Glutamatergic neuron (in vitro differentiated cells): ENCODE results near the gene TSHZ1. TPM values are rescaled to one million over a fixed set of nuclear protein-coding genes. Genes with fewer than 3 reads are reported as not detected.

ENCODE experiments used
- DNase-seq: peaks from one replicate; pipeline ENCODE4 v3.0.0; 2022
- H3K27ac Mint-ChIP-seq: one replicate; pipeline ENCODE4 v1.8.0; 2020; ENCODE audit warnings: mild to moderate bottlenecking, mixed read lengths, inconsistent platforms; ENCODE audit not compliant: unreplicated experiment
- H3K27me3 Mint-ChIP-seq: one replicate; pipeline ENCODE4 v1.8.0; 2020; ENCODE audit warnings: mild to moderate bottlenecking, moderate library complexity, mixed read lengths, inconsistent platforms; ENCODE audit not compliant: unreplicated experiment
- H3K36me3 Mint-ChIP-seq: one replicate; pipeline ENCODE4 v1.8.0; 2020; ENCODE audit warnings: mild to moderate bottlenecking, mixed read lengths, inconsistent platforms; ENCODE audit not compliant: unreplicated experiment
- H3K4me1 Mint-ChIP-seq: one replicate; pipeline ENCODE4 v1.8.0; 2020; ENCODE audit warnings: mild to moderate bottlenecking, low read depth, mixed read lengths, inconsistent platforms; ENCODE audit not compliant: unreplicated experiment
- H3K4me3 Mint-ChIP-seq: one replicate; pipeline ENCODE4 v1.8.0; 2020; ENCODE audit warnings: mild to moderate bottlenecking, mixed read lengths, inconsistent platforms; ENCODE audit not compliant: unreplicated experiment
- H3K9me3 Mint-ChIP-seq: one replicate; pipeline ENCODE4 v1.8.0; 2020; ENCODE audit warnings: mild to moderate bottlenecking, moderate library complexity, mixed read lengths, inconsistent platforms; ENCODE audit not compliant: unreplicated experiment
- total RNA-seq: library from RNA; stranded (reverse); fragmentation: NEBNext Ultra II Directional; extraction: Animal tissue kit (Norgen Biotek cat#: 25700); gene quantifications from one replicate; pipeline ENCODE4 v1.2.1, GENCODE V29; 2021; ENCODE audit not compliant: unreplicated experiment
- TF ChIP-seq, protein P1 (sequence below): fragments of 200-600 bp; sonication (generic); IDR thresholded peaks from one replicate; pipeline ENCODE4 v1.5.0; 2021; ENCODE audit not compliant: partially characterized antibody, unreplicated experiment

The TSHZ1 gene
- total RNA-seq, 1 donor from 2014 or later, result 5.3 TPM

DNA sequence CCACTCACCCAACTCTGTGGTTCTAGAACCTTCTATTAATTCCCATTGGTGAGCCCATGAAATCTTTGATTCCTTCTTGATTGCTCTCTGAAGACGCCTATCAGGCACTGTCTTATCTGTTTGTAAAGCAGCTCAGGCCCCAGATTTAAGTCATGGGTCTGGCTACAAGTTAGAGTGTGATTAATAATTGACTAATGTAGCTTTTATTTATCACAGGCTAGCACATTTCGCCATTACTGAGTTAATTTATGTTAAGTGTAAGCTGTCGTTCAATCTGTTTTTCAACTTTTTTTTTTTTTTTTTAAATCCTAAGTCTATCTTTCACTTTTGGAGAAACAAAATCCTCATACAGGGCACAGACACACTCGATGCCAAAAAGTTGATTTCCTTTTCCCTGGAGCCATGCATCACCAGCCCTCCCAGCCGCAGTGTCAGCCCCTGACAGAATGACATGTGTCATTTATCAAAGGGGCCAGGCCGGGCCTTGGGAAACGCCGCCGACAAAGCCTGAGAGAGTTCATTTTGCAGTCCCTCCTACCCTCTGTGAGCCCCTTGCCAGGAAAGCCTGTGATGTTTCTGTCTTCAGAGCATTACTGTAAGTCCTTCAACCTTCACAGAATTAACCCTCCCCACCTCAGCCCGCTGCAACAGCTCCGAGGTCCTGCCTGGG, 15.8 kb downstream of the TSHZ1 start:
- Mint-ChIP-seq H3K9me3 (no peaks in the 10 kb centered on the region), H3K4me1 (peaks cover 16% of the 10 kb centered on the region), H3K27me3 (no peaks in the 10 kb centered on the region), H3K36me3 (no peaks in the 10 kb centered on the region), H3K4me3 (no peak overlapping the region), H3K27ac (peak overlapping the region; percentile 68)
- DNase-seq, result peak; percentile 41
- TF ChIP-seq, protein P1, sequence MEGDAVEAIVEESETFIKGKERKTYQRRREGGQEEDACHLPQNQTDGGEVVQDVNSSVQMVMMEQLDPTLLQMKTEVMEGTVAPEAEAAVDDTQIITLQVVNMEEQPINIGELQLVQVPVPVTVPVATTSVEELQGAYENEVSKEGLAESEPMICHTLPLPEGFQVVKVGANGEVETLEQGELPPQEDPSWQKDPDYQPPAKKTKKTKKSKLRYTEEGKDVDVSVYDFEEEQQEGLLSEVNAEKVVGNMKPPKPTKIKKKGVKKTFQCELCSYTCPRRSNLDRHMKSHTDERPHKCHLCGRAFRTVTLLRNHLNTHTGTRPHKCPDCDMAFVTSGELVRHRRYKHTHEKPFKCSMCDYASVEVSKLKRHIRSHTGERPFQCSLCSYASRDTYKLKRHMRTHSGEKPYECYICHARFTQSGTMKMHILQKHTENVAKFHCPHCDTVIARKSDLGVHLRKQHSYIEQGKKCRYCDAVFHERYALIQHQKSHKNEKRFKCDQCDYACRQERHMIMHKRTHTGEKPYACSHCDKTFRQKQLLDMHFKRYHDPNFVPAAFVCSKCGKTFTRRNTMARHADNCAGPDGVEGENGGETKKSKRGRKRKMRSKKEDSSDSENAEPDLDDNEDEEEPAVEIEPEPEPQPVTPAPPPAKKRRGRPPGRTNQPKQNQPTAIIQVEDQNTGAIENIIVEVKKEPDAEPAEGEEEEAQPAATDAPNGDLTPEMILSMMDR, result no peak

- no peaks in the 10 kb centered on the region for H3K9me3 Mint-ChIP-seq
- H3K27ac Mint-ChIP-seq, result peak overlapping the region; percentile 68
- no peaks in the 10 kb centered on the region for H3K27me3 Mint-ChIP-seq
- peaks cover 16% of the 10 kb centered on the region for H3K4me1 Mint-ChIP-seq
- TF ChIP-seq, protein P1, result no peak
- no peak for DNase-seq
- H3K36me3 Mint-ChIP-seq, result no peaks in the 10 kb centered on the region
- no peak overlapping the region for H3K4me3 Mint-ChIP-seq
Observed at GRCh38 chr18:75226956-75227316, 16.3 kb downstream of the TSHZ1 start.

DNA sequence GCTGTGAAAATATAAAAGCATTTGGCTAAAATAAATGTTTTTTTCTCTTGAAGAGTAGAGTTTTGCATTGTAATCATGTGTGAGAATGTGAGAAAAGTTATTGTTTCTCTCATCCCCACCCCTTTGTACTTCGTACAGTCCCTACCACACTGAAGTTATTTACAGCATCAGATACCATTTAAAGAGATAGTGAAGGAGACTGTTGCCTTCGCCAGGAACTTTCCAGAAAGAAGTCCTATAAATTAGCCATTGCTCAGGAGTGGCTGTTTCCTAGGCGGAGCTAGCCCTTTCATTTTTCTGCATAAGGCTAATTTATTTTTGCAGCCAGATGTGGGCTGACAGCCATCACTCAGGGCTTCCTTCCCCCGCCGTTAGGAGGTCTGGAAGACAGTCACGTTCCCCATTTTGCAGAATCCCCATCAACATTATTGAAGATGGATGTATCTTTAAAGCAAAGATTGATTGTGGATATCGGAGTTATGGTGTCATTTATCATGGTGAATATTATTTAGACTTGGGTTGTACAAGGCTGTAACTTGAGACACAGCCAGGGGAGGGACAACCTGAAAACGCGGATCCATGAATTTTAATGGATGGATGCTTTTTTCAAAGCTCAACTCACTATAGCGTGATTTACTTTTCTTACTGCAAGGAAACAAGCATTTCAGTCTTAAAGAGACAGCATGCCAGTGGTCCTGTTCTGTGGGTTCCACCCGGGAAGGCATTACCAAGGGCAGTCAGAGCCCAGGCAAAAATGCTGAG, 17.1 kb downstream of the TSHZ1 start:
- Mint-ChIP-seq H3K27ac (no peak overlapping the region), H3K4me1 (peaks cover 12% of the 10 kb centered on the region), H3K4me3 (no peak overlapping the region), H3K36me3 (no peaks in the 10 kb centered on the region), H3K9me3 (no peaks in the 10 kb centered on the region), H3K27me3 (no peaks in the 10 kb centered on the region)
- TF ChIP-seq, protein P1, result no peak
- no peak for DNase-seq

DNA sequence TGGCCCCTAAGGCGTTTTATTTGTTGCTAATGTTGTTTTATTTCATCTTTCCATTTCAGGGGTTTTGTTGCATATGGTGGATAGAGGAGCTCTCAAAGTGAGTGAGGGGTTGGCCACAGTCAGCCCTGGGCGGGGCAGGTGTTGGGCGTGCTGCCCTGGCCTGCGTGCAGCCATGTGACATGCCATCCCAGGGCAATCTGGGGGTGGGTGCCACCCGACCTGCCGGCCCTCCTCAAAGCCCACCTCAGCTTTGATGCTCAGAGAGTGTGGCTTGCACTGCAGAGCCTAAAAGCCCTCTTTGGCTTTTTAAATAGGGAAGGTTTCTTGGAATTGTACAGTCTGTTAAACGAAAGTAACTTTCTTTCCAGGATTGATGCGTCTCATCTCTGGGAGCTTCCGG, 18.4 kb downstream of the TSHZ1 start:
- DNase-seq, result no peak
- H3K4me3 Mint-ChIP-seq, result no peak overlapping the region
- no peaks in the 10 kb centered on the region for H3K9me3 Mint-ChIP-seq
- no peaks in the 10 kb centered on the region for H3K36me3 Mint-ChIP-seq
- TF ChIP-seq, protein P1, result no peak
- no peaks in the 10 kb centered on the region for H3K27me3 Mint-ChIP-seq
- peaks cover 6% of the 10 kb centered on the region for H3K4me1 Mint-ChIP-seq
- no peak overlapping the region for H3K27ac Mint-ChIP-seq

DNA sequence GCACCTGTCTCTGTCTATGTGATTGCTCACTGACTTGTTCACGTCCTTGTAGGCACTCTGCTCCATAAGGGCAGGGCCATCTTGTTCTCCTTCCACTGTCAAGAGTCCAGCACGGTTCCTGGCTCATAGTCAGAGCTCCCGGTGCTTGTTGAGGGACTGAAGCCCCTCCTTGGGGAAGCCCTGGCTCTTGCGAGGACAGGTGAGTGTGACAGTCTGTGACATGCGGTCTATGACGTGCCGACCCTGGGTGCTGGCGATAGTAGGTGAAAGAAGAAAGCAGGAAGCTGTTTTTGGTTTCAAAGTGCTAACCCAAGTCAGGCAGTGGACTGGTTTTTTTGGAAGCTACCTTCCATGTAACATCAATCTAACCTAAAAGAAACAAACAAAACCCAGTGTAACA, 18.8 kb downstream of the TSHZ1 start:
- H3K4me3 Mint-ChIP-seq, result no peak overlapping the region
- H3K36me3 Mint-ChIP-seq, result no peaks in the 10 kb centered on the region
- H3K9me3 Mint-ChIP-seq, result no peaks in the 10 kb centered on the region
- TF ChIP-seq, protein P1, result no peak
- H3K27me3 Mint-ChIP-seq, result no peaks in the 10 kb centered on the region
- no peak overlapping the region for H3K27ac Mint-ChIP-seq
- H3K4me1 Mint-ChIP-seq, result peaks cover 2% of the 10 kb centered on the region
- DNase-seq, result no peak
